GM19372 (cell line): Measurements from ENCODE around the gene SLU7.
"Not testable (repeated sequence)": the region's sequence is repeated elsewhere in the genome, so short reads cannot be mapped to it uniquely, and the experiment has no call there.

Source experiments
- ATAC-seq: cut with Tn5 transposase; IDR thresholded peaks from one replicate; pipeline ENCODE4 v1.9.1; 2021; ENCODE audit warnings: mild to moderate bottlenecking, low read depth, moderate library complexity; ENCODE audit not compliant: unreplicated experiment

SLU7 gene

GRCh38 chr5:160451281-160451680 lies 32.4 kb upstream of the SLU7 start:
- no peak for ATAC-seq

GRCh38 chr5:160450164-160450932 lies 31.5 kb upstream of the SLU7 start:
- ATAC-seq, result peak; percentile 51

GRCh38 chr5:160449458-160449857 lies 30.6 kb upstream of the SLU7 start:
- ATAC-seq, result no peak

- ATAC-seq, result no peak
These were observed 30.0 kb upstream of the SLU7 start for GRCh38 chr5:160448886-160449285.

DNA sequence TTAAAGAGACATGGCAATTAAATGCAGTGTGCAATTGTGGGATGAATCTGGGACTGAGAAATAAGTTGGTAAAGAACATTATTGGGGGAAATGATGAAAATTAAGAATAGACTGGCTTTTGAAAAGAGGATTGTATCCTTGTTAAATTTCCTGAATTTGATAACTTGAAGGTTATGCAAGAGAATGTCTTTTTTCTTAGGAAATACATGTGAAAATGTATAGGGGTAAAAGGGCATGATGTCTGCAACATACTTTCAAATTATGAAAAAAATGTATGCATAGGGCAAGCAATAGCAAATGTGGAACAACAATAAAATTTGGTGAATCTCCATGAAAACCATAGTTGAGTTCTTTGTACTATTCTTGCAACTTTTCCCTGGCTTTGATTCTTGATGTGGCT lies 26.9 kb upstream of the SLU7 start:
- no peak for ATAC-seq

DNA sequence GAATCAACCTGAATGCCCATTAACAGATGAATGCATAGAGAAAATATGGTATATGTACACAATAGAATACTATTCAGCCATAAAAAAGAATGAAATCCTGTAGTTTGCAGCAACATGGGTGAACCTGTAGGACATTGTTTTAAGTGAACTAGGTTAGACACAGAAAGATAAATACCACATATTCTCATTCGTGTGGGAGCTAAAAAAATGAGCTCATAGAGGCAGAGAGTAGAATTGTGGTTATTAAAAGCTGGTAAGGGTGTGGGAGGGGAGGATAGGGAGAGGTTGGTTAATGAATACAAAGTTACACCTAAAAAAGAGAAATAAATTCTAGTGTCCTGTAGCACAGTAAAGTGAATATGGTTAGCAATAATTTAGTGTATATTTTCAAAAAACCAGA lies 26.3 kb upstream of the SLU7 start:
- ATAC-seq, result peak; percentile 40

GRCh38 chr5:160444407-160444806 lies 25.5 kb upstream of the SLU7 start:
- no peak for ATAC-seq

DNA sequence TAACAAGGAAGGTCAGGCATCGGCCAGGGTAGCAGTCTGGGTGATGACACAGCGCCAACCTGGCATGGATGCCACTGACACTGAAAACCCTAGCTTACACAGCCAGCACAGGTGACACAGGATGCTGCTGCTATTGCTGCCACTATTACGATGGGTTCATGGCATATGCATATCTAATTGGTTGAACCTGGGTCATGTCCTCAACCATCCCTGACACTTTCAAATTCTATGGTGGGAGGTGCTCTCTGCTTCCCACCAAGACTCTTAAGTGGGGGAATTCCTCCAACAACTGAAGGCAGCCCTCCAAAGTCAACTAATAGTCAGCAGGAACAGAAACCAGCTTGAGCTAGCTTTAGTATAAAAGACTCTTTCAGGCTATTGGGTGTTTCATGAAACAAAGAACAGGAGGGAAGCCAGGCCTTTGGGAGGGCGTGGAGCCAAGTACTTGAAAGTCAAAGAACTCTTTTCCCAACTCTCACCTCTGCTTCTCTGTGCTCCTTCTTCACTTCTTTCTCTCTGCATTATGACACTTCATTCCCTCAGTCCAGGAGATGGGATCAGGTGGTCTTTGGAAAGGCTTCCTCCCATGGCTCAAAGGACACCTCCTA lies 24.0 kb upstream of the SLU7 start:
- ATAC-seq, result no peak

GRCh38 chr5:160441311-160441781 lies 22.5 kb upstream of the SLU7 start:
- ATAC-seq, result peak; percentile 18

DNA sequence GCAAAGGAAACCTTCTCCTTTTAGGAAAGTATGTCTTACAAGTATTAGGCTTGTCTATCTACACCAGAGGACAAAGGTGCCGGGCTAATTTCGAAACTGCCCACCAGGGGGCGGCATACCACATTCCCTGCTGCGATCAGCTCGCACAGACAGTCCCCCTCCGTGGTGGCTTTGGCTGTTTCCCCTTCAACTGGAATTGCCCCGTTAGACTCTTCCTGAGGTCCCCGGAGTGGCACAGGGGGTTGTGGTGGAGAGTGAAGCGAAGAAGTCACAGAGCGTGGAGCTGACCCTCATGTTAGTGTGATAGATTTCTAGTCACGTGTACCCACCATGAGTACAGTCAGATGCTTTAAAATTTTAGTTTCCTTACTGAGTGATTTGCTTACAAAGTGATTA lies 20.3 kb upstream of the SLU7 start:
- peak; percentile 51 for ATAC-seq

- ATAC-seq, result peak; percentile 33
These were observed 19.7 kb upstream of the SLU7 start for GRCh38 chr5:160438316-160439204.

GRCh38 chr5:160437271-160437670 lies 18.4 kb upstream of the SLU7 start:
- no peak for ATAC-seq

DNA sequence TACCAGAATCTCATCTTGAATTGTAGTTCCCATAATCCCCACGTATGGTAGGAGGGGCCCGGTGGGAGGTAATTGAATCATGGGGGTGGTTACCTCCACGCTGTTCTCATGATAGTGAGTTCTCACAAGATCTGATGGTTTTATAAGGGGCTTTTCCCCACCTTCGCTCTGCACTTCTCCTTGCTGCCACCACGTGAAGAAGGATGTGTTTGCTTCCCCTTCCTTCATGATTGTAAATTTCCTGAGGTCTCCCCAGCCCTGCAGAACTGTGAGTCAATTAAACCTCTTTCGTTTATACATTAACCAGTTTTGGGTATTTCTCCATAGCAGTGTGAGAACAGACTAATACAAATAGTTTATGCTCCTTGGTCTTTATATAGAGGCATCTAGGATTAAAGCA lies 17.8 kb upstream of the SLU7 start:
- ATAC-seq, result not testable (repeated sequence)

DNA sequence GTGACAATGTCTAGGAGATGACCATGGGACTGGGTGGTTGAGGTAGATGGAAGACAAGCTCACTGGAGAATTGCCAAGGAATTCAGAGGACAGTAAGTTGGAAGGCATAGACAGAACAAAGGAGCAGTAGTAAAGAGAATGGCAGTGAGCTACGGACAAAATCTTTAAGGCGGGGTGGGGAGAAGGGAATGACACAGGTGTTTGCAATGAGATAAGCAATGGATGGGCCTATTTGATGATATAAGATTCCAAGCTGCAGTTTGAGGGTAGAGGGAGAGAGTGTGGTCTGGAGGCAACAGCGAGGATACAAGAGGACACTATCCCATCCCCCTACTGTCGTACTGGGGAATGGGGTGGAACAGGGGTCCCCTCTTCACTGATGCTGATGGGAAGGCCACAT lies 17.1 kb upstream of the SLU7 start:
- no peak for ATAC-seq

- ATAC-seq, result no peak
These were observed 16.7 kb upstream of the SLU7 start for GRCh38 chr5:160435532-160435931.

DNA sequence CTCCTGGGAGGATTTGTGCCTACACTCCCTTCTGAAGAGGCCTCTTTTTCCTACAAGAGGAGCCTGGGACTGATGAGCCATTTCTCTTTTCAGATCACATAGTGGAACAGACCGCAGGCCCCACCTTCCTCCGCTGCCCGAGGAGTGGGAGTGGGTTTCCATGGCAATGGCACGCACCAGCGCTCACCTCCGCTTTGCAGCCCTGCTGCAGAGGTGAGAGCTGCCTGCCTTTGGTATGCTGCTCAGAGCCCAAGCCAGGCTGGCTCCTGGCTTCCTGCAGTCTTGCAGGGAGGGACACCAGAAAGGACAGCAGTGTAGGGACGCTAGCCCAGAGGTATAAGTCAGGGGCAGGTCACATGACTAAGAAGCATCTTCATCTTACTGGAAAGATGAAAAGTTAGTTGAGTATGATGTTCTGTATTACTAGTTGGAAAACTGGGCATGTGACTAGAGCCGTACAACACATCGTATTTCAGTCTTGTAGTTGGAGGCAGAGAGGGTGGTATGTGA lies 15.2 kb upstream of the SLU7 start:
- ATAC-seq, result peak; percentile 79

DNA sequence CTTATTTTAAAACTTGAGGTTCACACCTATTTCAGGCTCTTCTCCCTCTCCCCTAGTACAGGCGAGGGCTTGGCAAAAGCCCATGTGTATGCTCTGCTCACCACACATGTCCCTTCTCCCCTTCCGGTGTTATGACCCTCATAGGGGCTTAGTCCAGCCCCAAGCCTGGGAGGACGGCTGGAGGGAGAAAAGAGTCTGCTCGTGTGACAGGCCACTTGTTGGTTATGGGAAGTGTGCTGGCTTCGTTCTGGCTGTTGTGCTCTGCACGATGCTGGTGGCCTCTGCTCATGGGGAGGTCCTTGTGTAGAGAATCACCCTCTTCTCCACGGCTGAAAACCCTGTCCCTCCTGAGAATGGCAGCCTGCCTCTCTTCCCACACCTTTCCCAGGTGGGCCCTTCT lies 13.9 kb upstream of the SLU7 start:
- no peak for ATAC-seq

GRCh38 chr5:160432196-160432595 lies 13.3 kb upstream of the SLU7 start:
- no peak for ATAC-seq

- no peak for ATAC-seq
These were observed 8.7 kb upstream of the SLU7 start for GRCh38 chr5:160427607-160428006.

- ATAC-seq, result no peak
These were observed 4.2 kb upstream of the SLU7 start for GRCh38 chr5:160423099-160423498.
